ENCODE data around the gene TBCD.

Gene TBCD

DNA sequence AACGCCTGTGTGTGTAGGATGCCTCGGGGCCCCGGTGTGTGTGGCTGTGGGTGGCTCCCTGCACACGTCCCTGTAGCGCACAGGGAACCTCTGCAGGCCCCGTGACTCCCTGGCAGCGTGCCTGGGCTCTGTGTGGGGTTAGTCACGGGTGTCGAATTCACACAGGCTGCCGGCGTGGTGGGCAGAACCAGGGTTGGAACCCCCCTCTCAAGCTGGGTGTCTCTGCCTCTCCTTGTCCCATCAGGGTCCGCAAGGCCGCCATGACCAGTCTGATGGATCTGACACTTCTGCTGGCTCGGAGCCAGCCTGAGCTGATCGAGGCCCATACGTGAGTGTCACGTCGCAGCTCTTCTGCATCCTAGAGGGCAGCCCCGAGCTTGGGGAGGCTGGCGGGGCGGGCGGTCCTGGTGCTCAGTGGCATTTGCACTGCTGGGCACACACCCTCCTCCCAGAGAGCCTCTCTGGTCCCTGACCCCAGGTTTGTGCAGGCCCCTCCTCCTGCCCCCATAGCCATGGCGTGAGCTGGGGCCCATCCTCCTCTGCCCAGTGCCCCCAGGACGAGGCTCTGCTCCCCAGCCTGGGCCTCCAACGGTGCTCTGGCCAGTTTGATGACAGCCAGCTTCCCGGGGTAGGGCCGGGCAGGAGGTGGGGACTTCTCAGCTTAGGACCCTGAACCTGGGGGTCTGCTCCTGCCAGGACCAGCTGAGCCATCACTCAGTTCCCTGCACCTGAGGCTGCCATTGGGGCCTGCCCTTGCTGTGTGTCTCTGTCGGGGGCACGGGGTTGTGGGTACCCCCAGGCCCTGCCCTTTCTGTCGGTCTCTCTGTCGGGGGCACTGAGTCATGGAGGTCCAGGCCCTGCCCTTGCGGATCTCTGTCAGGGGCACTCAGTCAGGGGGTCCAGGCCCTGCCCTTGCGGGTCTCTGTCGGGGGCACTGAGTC, 176.1 kb downstream of the TBCD start:
- no peak for DNase-seq

GRCh38 chr17:82929011-82929622, 177.3 kb downstream of the TBCD start:
- no peak for DNase-seq

GRCh38 chr17:82929676-82930042, 177.8 kb downstream of the TBCD start:
- no peak for DNase-seq

DNA sequence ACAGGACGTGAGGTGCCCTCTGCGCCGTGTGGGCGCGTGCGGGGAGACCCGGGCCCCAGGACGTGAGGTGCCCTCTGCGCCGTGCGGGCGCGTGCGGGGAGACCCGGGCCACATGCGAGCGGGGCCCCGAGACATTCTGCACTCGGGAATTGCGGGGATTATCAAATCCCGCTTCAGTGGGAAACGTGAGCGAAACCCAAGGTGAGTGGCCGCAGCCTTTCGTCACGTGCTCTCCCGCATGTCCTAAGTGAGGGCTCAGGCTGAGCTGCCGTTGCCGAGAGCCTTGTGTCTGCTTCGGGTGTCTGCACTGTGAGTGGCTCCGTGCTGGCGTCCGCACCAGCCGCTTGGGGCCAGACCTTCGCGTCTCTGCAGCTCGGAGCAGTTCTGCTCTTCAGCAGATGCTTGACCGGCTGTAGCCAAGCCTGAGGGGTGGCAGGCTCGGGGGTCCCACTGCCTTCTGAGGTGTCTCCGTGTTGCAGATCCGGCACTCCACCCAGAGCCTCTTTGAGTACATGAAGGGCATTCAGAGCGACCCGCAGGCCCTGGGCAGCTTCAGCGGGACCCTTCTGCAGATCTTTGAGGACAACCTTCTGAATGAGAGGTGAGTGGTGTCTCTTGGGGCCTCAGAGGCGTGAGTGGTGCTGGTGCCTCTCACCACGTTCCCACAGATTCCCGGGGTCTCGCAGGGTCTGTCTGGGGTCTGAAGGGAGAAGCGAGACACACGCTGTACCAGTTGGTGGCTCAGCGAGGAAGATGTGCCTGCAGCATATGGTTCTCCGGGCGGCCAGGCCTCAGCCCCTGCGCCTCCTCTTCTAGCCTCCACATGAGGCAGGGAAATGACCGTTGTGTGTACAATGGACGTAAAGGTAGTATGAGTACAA, 178.4 kb downstream of the TBCD start:
- peak; percentile 11 for DNase-seq

GRCh38 chr17:82930924-82931698, 179.2 kb downstream of the TBCD start:
- peak; percentile 12 for DNase-seq

- DNase-seq: peak; percentile 62
These were observed 180.0 kb downstream of the TBCD start for GRCh38 chr17:82931699-82932517.

GRCh38 chr17:82932518-82933310, 180.8 kb downstream of the TBCD start:
- peak; percentile 17 for DNase-seq

DNA sequence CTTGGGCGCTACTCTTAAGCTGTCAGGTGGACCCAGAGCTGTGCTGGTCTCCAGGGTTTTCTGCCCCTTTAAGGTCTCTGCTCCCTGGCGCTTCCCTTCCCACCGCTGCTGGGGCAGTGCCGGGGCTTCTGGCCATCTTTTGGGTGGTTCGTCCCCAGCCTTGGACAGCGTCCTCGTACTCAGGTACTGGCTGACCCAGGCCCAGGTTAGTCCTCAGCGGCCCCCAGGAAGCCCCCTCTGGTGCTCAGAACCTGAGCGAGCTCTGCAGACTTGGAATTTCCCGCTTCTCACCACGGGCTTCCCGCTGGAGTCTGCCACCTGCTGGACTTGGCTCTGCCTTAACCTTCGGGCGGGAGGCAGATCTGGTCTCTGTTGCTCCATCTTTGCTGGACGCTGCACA, 182.0 kb downstream of the TBCD start:
- DNase-seq: peak; percentile 17

DNA sequence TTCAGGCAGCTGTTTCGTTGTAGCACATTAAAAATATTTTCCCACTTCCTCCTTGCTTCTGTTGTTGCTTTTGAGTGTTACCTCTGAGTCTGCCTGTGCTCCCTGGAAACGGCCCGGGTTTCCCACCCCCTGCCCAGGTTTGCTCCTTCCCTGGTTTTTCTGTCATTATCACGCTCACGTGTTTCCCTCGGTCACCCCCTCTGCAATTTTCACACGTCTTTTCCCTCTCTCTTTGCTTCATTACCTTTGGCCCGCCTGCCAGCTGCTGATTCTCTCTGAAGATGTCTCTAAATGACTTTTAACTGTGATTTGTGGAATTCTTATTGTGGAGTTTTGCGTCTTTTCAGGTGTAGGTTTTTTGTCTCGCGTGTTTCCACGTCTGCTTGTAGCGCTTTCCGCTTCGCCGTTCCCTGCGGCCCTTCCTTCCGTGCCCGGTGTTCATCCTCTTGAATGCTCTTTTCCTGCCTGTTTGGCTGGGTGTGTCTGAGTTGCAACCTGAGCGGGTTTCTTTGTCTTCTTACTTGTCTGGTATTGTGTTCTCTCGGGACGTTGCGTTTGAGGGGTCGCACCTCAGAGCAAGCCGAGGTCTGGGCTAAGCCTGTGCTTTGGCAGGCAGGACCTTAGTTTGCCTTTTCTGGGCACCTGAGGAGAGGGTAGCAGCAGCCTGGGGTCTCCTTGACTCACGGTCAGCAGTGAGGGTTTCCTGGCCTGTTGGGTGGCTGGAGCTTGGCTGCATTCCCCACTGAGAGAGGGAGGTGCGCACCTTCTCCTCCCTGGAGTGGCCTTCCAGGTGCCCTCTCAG, 184.3 kb downstream of the TBCD start:
- DNase-seq: peak; percentile 3

GRCh38 chr17:82936768-82937171, 184.9 kb downstream of the TBCD start:
- DNase-seq: peak; percentile 4

DNA sequence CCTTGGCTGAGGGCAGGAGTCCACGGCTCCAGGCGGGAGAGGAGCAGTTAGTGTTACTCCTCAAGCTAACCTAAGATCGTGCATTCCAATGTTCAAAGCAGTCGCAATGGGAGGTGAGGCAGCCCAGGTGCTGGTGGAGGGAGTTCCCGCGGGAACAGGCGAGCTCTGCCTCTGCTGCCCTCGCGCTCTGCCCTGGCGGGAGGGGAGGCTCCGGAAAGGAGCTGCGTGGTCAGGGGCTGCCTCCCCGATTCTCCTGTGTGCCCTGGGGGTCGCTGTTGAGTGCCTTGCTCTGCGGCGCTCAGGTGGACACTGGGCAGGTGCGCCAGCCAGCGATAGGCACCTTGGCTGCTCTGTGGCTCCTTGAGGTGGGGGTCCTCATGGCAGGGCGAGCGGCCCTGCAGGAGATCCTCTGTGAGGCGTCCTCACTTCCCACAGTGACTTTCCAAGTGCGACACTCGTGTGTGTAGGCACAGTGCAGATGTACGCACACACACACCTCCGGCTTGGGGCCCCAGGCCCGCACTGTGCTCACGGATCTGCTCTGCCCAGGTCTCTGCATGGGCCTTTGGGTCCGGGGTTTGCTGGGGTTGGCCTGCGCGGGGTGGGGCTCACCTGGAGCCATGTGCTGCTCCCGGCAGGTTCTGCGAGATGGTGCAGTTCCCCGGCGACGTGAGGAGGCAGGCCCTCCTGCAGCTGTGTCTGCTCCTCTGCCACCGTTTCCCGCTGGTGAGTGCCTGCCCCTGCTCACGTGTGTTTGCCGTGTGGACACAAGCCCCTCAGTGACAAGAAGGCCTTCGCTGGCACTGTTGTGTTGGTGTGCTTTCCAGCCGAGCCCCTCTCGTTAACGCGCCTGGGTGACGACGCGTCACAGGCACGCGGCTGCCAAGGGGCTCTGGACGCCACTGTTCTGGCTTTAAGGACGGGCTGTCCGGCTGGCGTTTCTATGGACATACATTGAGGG, 185.8 kb downstream of the TBCD start:
- DNase-seq: peak; percentile 14

GRCh38 chr17:82938486-82938872, 186.6 kb downstream of the TBCD start:
- DNase-seq: peak; percentile 2

GRCh38 chr17:82938873-82939620, 187.2 kb downstream of the TBCD start:
- peak; percentile 12 for DNase-seq

- no peak for DNase-seq
These were observed 187.8 kb downstream of the TBCD start for GRCh38 chr17:82939621-82940135.

- DNase-seq: peak; percentile 7
These were observed 188.6 kb downstream of the TBCD start for GRCh38 chr17:82940226-82941020.
